IPS-15b (cell line): ENCODE results near the gene CCNY.

Experiments used
- H3K27me3 ChIP-seq: one replicate; pipeline ENCODE4 v1.6.1; 2013; ENCODE audit warnings: low read length; ENCODE audit not compliant: control insufficient read depth, insufficient read depth
- H3K36me3 ChIP-seq: one replicate; pipeline ENCODE4 v1.6.1; 2013; ENCODE audit warnings: low read length; ENCODE audit not compliant: control insufficient read depth, insufficient read depth
- H3K4me1 ChIP-seq: one replicate; pipeline ENCODE4 v1.6.1; 2013; ENCODE audit warnings: mild to moderate bottlenecking, low read length; ENCODE audit not compliant: control insufficient read depth, insufficient read depth
- H3K4me3 ChIP-seq: one replicate; pipeline ENCODE4 v1.5.1; 2013; ENCODE audit warnings: low read depth, low read length
- H3K9ac ChIP-seq: one replicate; pipeline ENCODE4 v1.6.1; 2013; ENCODE audit warnings: low read depth, mild to moderate bottlenecking, low read length
- H3K9me3 ChIP-seq: one replicate; pipeline ENCODE4 v1.6.1; 2013; ENCODE audit warnings: mild to moderate bottlenecking, low read length; ENCODE audit not compliant: control insufficient read depth, insufficient read depth

The CCNY gene

DNA sequence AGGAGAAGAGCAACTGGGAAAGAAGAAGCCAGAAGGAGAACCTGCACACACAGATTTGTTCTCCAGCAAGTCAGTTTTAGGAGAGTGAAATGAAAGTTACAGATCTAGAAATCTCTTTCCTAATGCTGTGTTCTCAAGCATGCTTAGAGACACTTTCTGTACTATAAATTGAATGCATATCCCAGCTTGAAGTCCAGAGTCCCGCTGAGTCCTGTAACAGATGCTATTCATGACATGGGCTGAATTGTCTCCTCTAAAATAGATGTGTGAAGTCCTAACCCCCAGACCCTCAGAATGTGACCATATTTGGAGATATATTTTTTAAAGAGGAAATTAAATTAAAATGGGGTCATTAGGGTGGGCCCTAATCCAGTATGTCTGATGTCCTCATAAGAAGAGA is 222.0 kb downstream of the CCNY start:
- H3K36me3 ChIP-seq = no peaks in the 10 kb centered on the region
- no peak overlapping the region for H3K9ac ChIP-seq
- no peaks in the 10 kb centered on the region for H3K9me3 ChIP-seq
- no peaks in the 10 kb centered on the region for H3K27me3 ChIP-seq
- no peaks in the 10 kb centered on the region for H3K4me1 ChIP-seq
- H3K4me3 ChIP-seq = no peak overlapping the region

GRCh38 chr10:35559416-35559815 is 223.1 kb downstream of the CCNY start:
- H3K9ac ChIP-seq = no peak overlapping the region
- no peaks in the 10 kb centered on the region for H3K27me3 ChIP-seq
- H3K4me3 ChIP-seq = no peak overlapping the region
- no peaks in the 10 kb centered on the region for H3K4me1 ChIP-seq
- no peaks in the 10 kb centered on the region for H3K9me3 ChIP-seq
- no peaks in the 10 kb centered on the region for H3K36me3 ChIP-seq

DNA sequence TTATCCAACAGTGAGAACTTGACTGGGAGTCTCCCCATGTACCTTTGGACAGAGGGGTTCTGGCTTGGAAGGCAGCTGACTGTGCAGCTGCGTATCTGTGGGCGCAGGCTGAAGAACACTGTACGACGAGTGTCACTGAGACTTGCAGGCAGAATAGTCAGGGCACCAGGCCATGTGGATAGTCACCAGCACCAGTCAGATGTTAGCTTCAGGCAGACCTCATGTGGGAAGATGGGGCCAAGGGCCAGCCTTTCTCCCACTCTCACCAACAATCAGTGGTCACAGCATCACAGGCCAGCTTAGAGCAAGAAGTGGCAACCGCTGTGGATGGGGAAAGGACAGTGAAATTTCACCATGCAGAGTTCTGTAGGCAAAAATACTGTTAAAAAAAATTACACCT is 225.4 kb downstream of the CCNY start:
- Histone ChIP-seq H3K36me3 (no peaks in the 10 kb centered on the region), H3K9me3 (no peaks in the 10 kb centered on the region), H3K9ac (no peak overlapping the region)

GRCh38 chr10:35562427-35562826 is 226.1 kb downstream of the CCNY start:
- Histone ChIP-seq H3K4me1 (no peaks in the 10 kb centered on the region), H3K36me3 (no peaks in the 10 kb centered on the region), H3K4me3 (no peak overlapping the region), H3K27me3 (no peaks in the 10 kb centered on the region), H3K9me3 (no peaks in the 10 kb centered on the region), H3K9ac (no peak overlapping the region)

More for the DNA sequence above, 225.4 kb downstream of the CCNY start:
- H3K4me1 ChIP-seq = no peaks in the 10 kb centered on the region
- H3K27me3 ChIP-seq = no peaks in the 10 kb centered on the region
- no peak overlapping the region for H3K4me3 ChIP-seq

DNA sequence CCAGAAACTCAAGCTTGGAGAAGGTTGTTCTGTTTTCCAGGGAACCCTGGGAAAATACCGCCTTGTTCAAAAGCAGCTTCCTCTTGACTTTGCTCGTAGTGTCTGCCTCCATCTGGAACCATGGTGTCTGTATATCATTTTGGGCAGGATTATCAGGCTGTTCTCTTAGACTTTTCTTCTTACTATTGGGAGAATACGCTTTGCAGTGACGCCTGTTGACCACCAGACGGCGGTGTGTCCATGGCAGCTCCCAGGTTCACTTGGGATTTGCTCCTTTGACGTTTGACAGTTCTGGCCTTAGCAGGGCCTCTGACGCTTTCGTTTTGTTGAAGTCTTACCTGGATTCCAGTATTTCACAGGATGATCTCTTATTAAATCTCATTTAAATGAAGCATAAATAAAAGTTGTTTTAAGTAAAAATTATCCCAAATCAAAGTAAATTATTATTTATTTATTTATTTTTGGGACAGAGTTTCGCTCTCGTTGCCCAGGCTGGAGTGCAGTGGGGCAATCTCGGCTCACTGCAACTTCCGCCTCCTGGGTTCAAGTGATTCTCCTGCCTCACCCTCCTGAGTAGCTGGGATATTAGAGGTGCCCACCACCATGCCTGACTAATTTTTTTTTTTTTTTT is 227.1 kb downstream of the CCNY start:
- Histone ChIP-seq H3K27me3 (no peaks in the 10 kb centered on the region), H3K4me3 (no peak overlapping the region), H3K9me3 (no peaks in the 10 kb centered on the region), H3K4me1 (no peaks in the 10 kb centered on the region), H3K36me3 (no peaks in the 10 kb centered on the region), H3K9ac (no peak overlapping the region)

DNA sequence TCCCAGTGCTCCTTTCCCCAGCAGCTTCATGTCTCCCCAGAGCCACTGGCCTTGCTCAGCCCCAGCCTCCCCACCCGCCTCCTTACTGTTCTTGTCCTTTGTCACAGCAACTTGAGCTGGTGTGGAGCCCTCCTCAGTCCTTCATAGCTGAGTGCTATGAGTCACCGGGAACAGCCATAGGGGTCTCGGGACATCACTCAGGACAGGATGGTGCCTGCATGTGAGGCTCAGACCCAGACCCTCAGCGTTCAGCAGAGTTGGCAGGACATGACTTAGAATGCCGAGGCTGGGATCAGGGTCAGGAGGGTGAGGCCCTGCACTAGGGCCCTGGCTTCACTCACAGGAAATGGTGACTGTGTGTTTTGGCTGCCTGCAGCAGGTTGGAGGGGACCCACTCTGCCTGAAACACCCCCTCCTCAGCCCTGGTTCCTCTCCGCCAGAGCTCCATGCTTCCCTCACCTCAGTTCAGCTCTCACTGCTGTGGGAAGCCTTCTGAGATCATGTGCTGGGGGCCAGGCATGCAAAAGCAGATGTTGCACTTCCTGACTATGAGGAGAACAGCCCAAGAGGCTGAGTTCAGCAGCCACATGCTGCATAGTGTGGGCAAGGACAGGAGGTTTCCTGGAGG is 228.1 kb downstream of the CCNY start:
- Histone ChIP-seq H3K27me3 (no peaks in the 10 kb centered on the region), H3K36me3 (no peaks in the 10 kb centered on the region), H3K9ac (no peak overlapping the region), H3K4me3 (no peak overlapping the region), H3K4me1 (no peaks in the 10 kb centered on the region), H3K9me3 (no peaks in the 10 kb centered on the region)

GRCh38 chr10:35565602-35566081 is 229.3 kb downstream of the CCNY start:
- no peak overlapping the region for H3K9ac ChIP-seq

DNA sequence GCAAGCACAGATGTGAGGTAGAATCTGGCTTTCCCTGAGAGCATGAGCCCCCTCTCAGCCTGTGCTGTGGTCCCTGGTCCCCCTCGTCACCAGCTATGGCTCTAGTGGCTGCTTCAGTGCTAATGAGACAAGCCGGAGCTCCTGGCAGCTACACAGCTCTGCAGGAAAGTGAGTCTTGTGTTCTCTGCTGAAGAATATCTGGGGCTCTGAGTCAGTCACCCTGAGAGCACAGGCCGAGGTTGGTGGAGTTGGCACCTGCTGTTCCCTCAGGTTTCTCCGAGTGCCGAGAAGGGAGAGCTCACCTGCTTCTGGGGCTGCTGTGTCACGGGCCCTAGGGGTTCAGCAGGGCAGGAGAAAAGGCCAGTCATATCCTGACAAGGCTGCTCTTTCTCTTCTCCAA is 231.6 kb downstream of the CCNY start:
- Histone ChIP-seq H3K4me3 (no peak overlapping the region), H3K9me3 (no peaks in the 10 kb centered on the region), H3K36me3 (no peaks in the 10 kb centered on the region)

More at GRCh38 chr10:35565602-35566081, 229.3 kb downstream of the CCNY start:
- H3K36me3 ChIP-seq = no peaks in the 10 kb centered on the region
- no peak overlapping the region for H3K4me3 ChIP-seq
- H3K4me1 ChIP-seq = no peaks in the 10 kb centered on the region
- no peaks in the 10 kb centered on the region for H3K27me3 ChIP-seq
- H3K9me3 ChIP-seq = no peaks in the 10 kb centered on the region

GRCh38 chr10:35568483-35569015 is 232.2 kb downstream of the CCNY start:
- H3K9me3 ChIP-seq = no peaks in the 10 kb centered on the region
- H3K36me3 ChIP-seq = no peaks in the 10 kb centered on the region
- H3K4me3 ChIP-seq = no peak overlapping the region

More for the DNA sequence above, 231.6 kb downstream of the CCNY start:
- Histone ChIP-seq H3K27me3 (no peaks in the 10 kb centered on the region), H3K4me1 (no peaks in the 10 kb centered on the region), H3K9ac (no peak overlapping the region)

GRCh38 chr10:35569111-35569707 is 232.9 kb downstream of the CCNY start:
- Histone ChIP-seq H3K4me3 (no peak overlapping the region), H3K9ac (no peak overlapping the region), H3K9me3 (no peaks in the 10 kb centered on the region), H3K36me3 (no peaks in the 10 kb centered on the region), H3K4me1 (peaks cover under 1% of the 10 kb centered on the region), H3K27me3 (no peaks in the 10 kb centered on the region)

More at GRCh38 chr10:35568483-35569015, 232.2 kb downstream of the CCNY start:
- H3K4me1 ChIP-seq = no peaks in the 10 kb centered on the region
- H3K27me3 ChIP-seq = no peaks in the 10 kb centered on the region
- no peak overlapping the region for H3K9ac ChIP-seq

GRCh38 chr10:35569836-35570235 is 233.5 kb downstream of the CCNY start:
- H3K27me3 ChIP-seq = no peaks in the 10 kb centered on the region
- no peaks in the 10 kb centered on the region for H3K9me3 ChIP-seq
- peaks cover 7% of the 10 kb centered on the region for H3K4me1 ChIP-seq
- H3K36me3 ChIP-seq = no peaks in the 10 kb centered on the region
- no peak overlapping the region for H3K9ac ChIP-seq
- no peak overlapping the region for H3K4me3 ChIP-seq

DNA sequence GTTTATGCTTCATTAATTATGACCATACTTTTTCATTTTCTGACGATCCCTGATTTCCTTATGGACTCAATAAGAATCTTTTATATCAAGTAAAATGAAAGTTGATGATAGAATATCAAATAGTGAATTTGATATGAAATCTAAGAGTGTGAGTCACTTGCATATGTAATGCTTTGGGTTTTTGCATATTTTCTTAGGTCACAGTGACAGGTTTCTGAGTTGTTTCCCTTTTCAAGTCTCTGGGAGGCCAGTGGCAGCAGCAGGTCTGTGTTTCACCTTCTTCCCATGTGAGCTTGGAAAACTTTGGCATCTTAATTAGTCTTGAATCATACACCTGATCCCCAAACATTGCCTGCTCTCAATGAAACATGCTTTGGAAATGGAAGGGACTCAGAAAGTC is 234.1 kb downstream of the CCNY start:
- no peak overlapping the region for H3K9ac ChIP-seq
- H3K4me1 ChIP-seq = peaks cover 7% of the 10 kb centered on the region
- no peaks in the 10 kb centered on the region for H3K9me3 ChIP-seq
- H3K4me3 ChIP-seq = no peak overlapping the region
- no peaks in the 10 kb centered on the region for H3K36me3 ChIP-seq
- H3K27me3 ChIP-seq = no peaks in the 10 kb centered on the region
